ENCODE results near the gene CD300E. TPM values are rescaled to one million over a fixed set of nuclear protein-coding genes. Genes with fewer than 3 reads are reported as not detected.
A peak's percentile ranks its signal among the peaks of the same experiment; 100 is the strongest.
"Not testable (repeated sequence)": the region's sequence is repeated elsewhere in the genome, so short reads cannot be mapped to it uniquely, and the experiment has no call there.

The CD300E gene
- 0.12 TPM for total RNA-seq

- ATAC-seq, result no peak
Observed at GRCh38 chr17:74623693-74624093, at the start of gene CD300E. Gene CD300E (minus strand): TSS chr17:74623738. CDS start chr17:74623621, 117 bp downstream.

GRCh38 chr17:74671031-74671771 is 47.7 kb upstream of the CD300E start:
- ATAC-seq, result peak; percentile 81

- ATAC-seq, result no peak
Observed at GRCh38 chr17:74670329-74670728, 46.8 kb upstream of the CD300E start.

GRCh38 chr17:74663561-74663960 is 40.0 kb upstream of the CD300E start:
- ATAC-seq, result no peak

- no peak for ATAC-seq
Observed at GRCh38 chr17:74659889-74660288, 36.4 kb upstream of the CD300E start.

GRCh38 chr17:74658620-74659019 is 35.1 kb upstream of the CD300E start:
- no peak for ATAC-seq

- ATAC-seq, result no peak
Observed at GRCh38 chr17:74654742-74655141, 31.2 kb upstream of the CD300E start.

GRCh38 chr17:74652020-74652419 is 28.5 kb upstream of the CD300E start:
- ATAC-seq, result no peak

GRCh38 chr17:74649909-74650308 is 26.4 kb upstream of the CD300E start:
- no peak for ATAC-seq

- no peak for ATAC-seq
Observed at GRCh38 chr17:74647871-74648672, 24.5 kb upstream of the CD300E start.

- ATAC-seq, result peak; percentile 43
Observed at GRCh38 chr17:74646231-74646630, 22.7 kb upstream of the CD300E start.

- no peak for ATAC-seq
Observed at GRCh38 chr17:74645010-74645409, 21.5 kb upstream of the CD300E start.

- ATAC-seq, result no peak
Observed at GRCh38 chr17:74644419-74644818, 20.9 kb upstream of the CD300E start.

- ATAC-seq, result no peak
Observed at GRCh38 chr17:74643826-74644225, 20.3 kb upstream of the CD300E start.

- no peak for ATAC-seq
Observed at GRCh38 chr17:74642995-74643394, 19.5 kb upstream of the CD300E start.

- ATAC-seq, result no peak
Observed at GRCh38 chr17:74642556-74642955, 19.0 kb upstream of the CD300E start.

- no peak for ATAC-seq
Observed at GRCh38 chr17:74641958-74642298, 18.4 kb upstream of the CD300E start.

- no peak for ATAC-seq
Observed at GRCh38 chr17:74641224-74641957, 17.9 kb upstream of the CD300E start.

- no peak for ATAC-seq
Observed at GRCh38 chr17:74639704-74640151, 16.2 kb upstream of the CD300E start.

GRCh38 chr17:74637926-74638325 is 14.4 kb upstream of the CD300E start:
- no peak for ATAC-seq

- ATAC-seq, result no peak
Observed at GRCh38 chr17:74637265-74637664, 13.7 kb upstream of the CD300E start.

- ATAC-seq, result not testable (repeated sequence)
Observed at GRCh38 chr17:74636541-74637085, 13.1 kb upstream of the CD300E start.

- ATAC-seq, result no peak
Observed at GRCh38 chr17:74635418-74635817, 11.9 kb upstream of the CD300E start.

All from esophagus mucosa (tissue), 1 donor.